ENCODE data around the gene HECTD1. TPM values are rescaled to one million over a fixed set of nuclear protein-coding genes. Genes with fewer than 3 reads are reported as not detected.

The HECTD1 gene
- total RNA-seq, 1 experiment from 2014 or later = 101 TPM

DNA sequence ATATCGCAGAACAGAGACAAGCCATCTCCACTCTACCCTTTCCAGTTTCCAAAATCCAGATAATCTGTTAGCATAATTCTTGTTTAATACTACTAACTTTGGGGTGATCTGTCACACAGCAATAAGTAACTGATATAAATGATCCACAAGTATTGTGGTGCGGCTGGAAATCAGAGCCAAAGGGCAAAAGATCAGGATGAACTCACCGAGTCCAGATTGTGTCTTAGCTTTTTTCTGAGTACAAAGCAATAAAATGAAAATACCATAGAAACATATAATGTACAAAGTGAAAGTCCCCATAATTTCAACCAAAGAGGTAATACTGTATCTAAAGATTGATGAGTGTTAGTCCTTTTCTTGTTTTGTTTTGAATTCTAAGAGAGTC lies 17.4 kb downstream of the HECTD1 start:
- H3K36me3 ChIP-seq (ENCODE audit: control insufficient read depth, insufficient read depth, low read length) = no peaks in the 10 kb centered on the region; the same call in 1 of the 2 replicates
- intact Hi-C loops (cut with micrococcal nuclease; ENCODE audit: unreplicated experiment) (no loop called here), in situ Hi-C loops (cut with HindIII; ENCODE audit: low pct_unique_long_range_greater_than_20kb, low sequenced_read_pairs) (no loop called here)
- H3K4me3 ChIP-seq (ENCODE audit: low read depth in 2 of 2, low read length in 2 of 2) = no peak overlapping the region
- no peaks in the 10 kb centered on the region for H3K4me1 ChIP-seq (ENCODE audit: control insufficient read depth, insufficient read depth, low read length)
- CTCF ChIA-PET = no interaction called here
- H3K27me3 ChIP-seq (ENCODE audit: control insufficient read depth, insufficient read depth, low read length) = no peaks in the 10 kb centered on the region
- POLR2A ChIA-PET = no interaction called here
- ATAC-seq = no peak
- TF ChIP-seq POLR2AphosphoS5 (IDR thresholded peaks at IDR 0.05; ENCODE audit: low read depth, low read length) = no peak
- no peak overlapping the region for H3K27ac ChIP-seq (ENCODE audit: low read length)
- BruUV-seq (replicated peaks) = no TSS peak
- DNase-seq (ENCODE audit: low read depth, low spot score) = no peak
- H3K9me3 ChIP-seq (ENCODE audit: control insufficient read depth, insufficient read depth, low read depth, low read length) = no peaks in the 10 kb centered on the region

DNA sequence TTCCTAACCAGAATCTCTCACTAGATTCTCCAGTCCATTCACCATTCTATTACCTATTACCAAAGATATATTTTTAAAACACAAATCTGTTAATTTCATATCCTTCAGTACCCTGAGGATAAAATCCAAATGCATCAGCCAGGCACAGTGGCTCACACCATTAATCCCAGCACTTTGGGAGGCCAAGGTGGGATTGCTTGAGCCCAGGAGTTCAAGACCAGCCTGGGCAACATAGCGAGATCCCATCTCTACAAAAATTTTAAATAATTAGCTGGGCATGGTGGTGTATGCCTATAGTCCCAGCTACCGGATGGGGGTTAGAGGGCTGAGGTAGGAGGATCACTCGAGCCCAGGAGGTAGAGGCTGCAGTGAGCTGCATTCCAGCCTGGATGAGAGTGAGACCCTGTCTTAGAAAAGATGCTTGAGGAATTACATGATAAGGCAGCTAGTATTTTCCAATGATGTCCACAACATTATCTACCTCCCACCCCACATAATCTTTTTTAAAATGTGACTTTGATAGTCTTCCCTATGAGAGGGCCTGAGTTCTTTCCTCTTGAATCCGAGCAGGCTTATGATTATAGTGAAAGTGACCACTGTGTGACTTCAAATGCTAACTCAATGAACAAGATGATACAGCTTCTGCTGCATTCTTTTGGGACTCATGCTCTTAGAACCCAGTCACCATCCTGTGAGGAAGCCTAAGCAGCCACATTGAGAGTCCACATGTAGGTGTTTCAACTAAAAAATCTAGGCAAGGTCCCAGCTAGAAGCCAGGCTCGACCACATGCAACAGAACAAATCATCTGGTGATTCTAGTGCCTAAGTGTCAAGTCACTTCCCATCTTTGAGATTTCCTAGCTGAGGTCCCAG lies 18.0 kb downstream of the HECTD1 start:
- no peaks in the 10 kb centered on the region for H3K4me1 ChIP-seq (ENCODE audit: control insufficient read depth, insufficient read depth, low read length)
- in situ Hi-C loops (cut with HindIII; ENCODE audit: low pct_unique_long_range_greater_than_20kb, low sequenced_read_pairs) (no loop called here), intact Hi-C loops (cut with micrococcal nuclease; ENCODE audit: unreplicated experiment) (no loop called here)
- ATAC-seq = no peak
- BruUV-seq (replicated peaks) = no TSS peak
- TF ChIP-seq, protein P1, sequence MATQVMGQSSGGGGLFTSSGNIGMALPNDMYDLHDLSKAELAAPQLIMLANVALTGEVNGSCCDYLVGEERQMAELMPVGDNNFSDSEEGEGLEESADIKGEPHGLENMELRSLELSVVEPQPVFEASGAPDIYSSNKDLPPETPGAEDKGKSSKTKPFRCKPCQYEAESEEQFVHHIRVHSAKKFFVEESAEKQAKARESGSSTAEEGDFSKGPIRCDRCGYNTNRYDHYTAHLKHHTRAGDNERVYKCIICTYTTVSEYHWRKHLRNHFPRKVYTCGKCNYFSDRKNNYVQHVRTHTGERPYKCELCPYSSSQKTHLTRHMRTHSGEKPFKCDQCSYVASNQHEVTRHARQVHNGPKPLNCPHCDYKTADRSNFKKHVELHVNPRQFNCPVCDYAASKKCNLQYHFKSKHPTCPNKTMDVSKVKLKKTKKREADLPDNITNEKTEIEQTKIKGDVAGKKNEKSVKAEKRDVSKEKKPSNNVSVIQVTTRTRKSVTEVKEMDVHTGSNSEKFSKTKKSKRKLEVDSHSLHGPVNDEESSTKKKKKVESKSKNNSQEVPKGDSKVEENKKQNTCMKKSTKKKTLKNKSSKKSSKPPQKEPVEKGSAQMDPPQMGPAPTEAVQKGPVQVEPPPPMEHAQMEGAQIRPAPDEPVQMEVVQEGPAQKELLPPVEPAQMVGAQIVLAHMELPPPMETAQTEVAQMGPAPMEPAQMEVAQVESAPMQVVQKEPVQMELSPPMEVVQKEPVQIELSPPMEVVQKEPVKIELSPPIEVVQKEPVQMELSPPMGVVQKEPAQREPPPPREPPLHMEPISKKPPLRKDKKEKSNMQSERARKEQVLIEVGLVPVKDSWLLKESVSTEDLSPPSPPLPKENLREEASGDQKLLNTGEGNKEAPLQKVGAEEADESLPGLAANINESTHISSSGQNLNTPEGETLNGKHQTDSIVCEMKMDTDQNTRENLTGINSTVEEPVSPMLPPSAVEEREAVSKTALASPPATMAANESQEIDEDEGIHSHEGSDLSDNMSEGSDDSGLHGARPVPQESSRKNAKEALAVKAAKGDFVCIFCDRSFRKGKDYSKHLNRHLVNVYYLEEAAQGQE (IDR thresholded peaks at IDR 0.05; ENCODE audit: insufficient read depth in 1 of 2, low read depth in 2 of 2, low read length in 1 of 2) = no peak
- TF ChIP-seq POLR2AphosphoS5 (IDR thresholded peaks at IDR 0.05; ENCODE audit: low read depth, low read length) = no peak
- no peak for TF ChIP-seq SIN3A (IDR thresholded peaks at IDR 0.05; ENCODE audit: borderline replicate concordance, insufficient read depth, low read depth, low read length)
- TF ChIP-seq TCF7L2 (IDR thresholded peaks at IDR 0.05; ENCODE audit: low read depth, low read length) = no peak
- TF ChIP-seq, protein P2, sequence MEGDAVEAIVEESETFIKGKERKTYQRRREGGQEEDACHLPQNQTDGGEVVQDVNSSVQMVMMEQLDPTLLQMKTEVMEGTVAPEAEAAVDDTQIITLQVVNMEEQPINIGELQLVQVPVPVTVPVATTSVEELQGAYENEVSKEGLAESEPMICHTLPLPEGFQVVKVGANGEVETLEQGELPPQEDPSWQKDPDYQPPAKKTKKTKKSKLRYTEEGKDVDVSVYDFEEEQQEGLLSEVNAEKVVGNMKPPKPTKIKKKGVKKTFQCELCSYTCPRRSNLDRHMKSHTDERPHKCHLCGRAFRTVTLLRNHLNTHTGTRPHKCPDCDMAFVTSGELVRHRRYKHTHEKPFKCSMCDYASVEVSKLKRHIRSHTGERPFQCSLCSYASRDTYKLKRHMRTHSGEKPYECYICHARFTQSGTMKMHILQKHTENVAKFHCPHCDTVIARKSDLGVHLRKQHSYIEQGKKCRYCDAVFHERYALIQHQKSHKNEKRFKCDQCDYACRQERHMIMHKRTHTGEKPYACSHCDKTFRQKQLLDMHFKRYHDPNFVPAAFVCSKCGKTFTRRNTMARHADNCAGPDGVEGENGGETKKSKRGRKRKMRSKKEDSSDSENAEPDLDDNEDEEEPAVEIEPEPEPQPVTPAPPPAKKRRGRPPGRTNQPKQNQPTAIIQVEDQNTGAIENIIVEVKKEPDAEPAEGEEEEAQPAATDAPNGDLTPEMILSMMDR (IDR thresholded peaks at IDR 0.05) = no peak
- H3K9me3 ChIP-seq (ENCODE audit: control insufficient read depth, insufficient read depth, low read depth, low read length) = no peaks in the 10 kb centered on the region
- no peaks in the 10 kb centered on the region for H3K27me3 ChIP-seq (ENCODE audit: control insufficient read depth, insufficient read depth, low read length)
- ChIA-PET CTCF (no interaction called here), POLR2A (no interaction called here)
- no peaks in the 10 kb centered on the region; the same call in 1 of the 2 replicates for H3K36me3 ChIP-seq (ENCODE audit: control insufficient read depth, insufficient read depth, low read length)
- DNase-seq (ENCODE audit: low read depth, low spot score) = no peak
- H3K4me3 ChIP-seq (ENCODE audit: low read depth in 2 of 2, low read length in 2 of 2) = no peak overlapping the region
- no peak overlapping the region for H3K27ac ChIP-seq (ENCODE audit: low read length)

DNA sequence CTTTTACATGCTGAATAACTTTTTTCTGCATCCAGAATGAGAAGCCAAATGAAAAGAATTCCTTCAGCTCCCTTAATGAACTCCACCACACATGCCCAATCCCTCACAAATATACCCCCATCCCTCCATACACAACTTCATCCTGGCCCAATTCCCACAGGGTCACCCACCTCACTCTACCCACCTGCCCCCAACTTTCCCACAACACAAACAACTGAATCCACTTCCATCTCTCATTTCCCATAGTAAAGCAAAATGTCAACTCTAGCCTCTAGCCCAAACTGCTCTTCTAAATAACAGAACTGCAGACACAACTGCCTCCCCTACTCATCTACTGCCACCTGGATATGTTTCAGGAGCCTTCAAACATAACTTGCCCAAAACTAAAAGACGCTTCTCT lies 18.8 kb downstream of the HECTD1 start:
- ChIA-PET CTCF (no interaction called here), POLR2A (no interaction called here)
- no peak for TF ChIP-seq SIN3A (IDR thresholded peaks at IDR 0.05; ENCODE audit: borderline replicate concordance, insufficient read depth, low read depth, low read length)
- TF ChIP-seq, protein P2 (IDR thresholded peaks at IDR 0.05) = no peak
- no peak for TF ChIP-seq POLR2AphosphoS5 (IDR thresholded peaks at IDR 0.05; ENCODE audit: low read depth, low read length)
- TF ChIP-seq TCF7L2 (IDR thresholded peaks at IDR 0.05; ENCODE audit: low read depth, low read length) = no peak
- TF ChIP-seq, protein P1 (IDR thresholded peaks at IDR 0.05; ENCODE audit: insufficient read depth in 1 of 2, low read depth in 2 of 2, low read length in 1 of 2) = no peak
- Histone ChIP-seq H3K4me1 (ENCODE audit: control insufficient read depth, insufficient read depth, low read length) (no peaks in the 10 kb centered on the region), H3K36me3 (ENCODE audit: control insufficient read depth, insufficient read depth, low read length) (no peaks in the 10 kb centered on the region), H3K27ac (ENCODE audit: low read length) (no peak overlapping the region), H3K27me3 (ENCODE audit: control insufficient read depth, insufficient read depth, low read length) (no peaks in the 10 kb centered on the region), H3K9me3 (ENCODE audit: control insufficient read depth, insufficient read depth, low read depth, low read length) (no peaks in the 10 kb centered on the region), H3K4me3 (ENCODE audit: low read depth in 2 of 2, low read length in 2 of 2) (no peak overlapping the region)
- in situ Hi-C loops (cut with HindIII; ENCODE audit: low pct_unique_long_range_greater_than_20kb, low sequenced_read_pairs) = no loop called here
- DNase-seq (ENCODE audit: low read depth, low spot score) (no peak), ATAC-seq (no peak)
- no TSS peak for BruUV-seq (replicated peaks)
- intact Hi-C loops (cut with micrococcal nuclease; ENCODE audit: unreplicated experiment) = no loop called here

All from Panc1 (cell line).